SK-N-MC (cell line): ENCODE data around the gene POLR2M.

Experiments used
- EZH2 ChIP-seq: fragments of 200-600 bp; sonication (generic); IDR thresholded peaks from one replicate; pipeline ENCODE4 v1.6.1; 2017; ENCODE audit warnings: antibody characterized with exemption
- POLR2AphosphoS5 ChIP-seq: IDR thresholded peaks from 2 replicates; pipeline ENCODE4 v1.6.1; 2012; ENCODE audit warnings: mild to moderate bottlenecking, low read depth, low read length, borderline replicate concordance

DNA sequence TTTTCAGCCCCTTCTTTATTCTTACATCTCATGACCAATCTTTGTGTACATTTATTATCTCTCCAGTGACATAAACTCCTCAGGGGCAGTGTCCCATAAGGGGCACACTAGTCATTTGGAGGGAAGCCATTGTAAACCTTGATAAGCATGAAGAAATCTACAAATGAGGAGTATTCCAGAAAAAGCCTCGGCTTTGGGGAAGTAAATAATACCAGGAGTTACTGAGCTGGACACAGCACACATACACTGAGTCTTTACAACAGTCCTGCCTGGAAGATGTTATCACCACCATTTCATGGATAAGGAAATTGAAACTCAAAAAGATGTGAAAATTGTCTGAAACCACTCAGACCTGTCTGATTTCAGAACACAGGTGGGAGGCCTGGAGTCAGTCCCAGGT, 15.4 kb upstream of the POLR2M start:
- TF ChIP-seq POLR2AphosphoS5 (no peak), EZH2 (no peak)
